ENCODE results near the gene GBGT1.

GRCh38 chr9:133167096-133167730, 3.5 kb upstream of the GBGT1 start:
- TF ChIP-seq CTCF (IDR thresholded peaks at IDR 0.05) (no peak), POLR2AphosphoS5 (IDR thresholded peaks at IDR 0.05) (no peak), EP300 (IDR thresholded peaks at IDR 0.05) (no peak)

All from stomach (tissue), 4 donors.